Uterus (tissue), 4 donors: ENCODE measurements around the gene TASL. TPM values are rescaled to one million over a fixed set of nuclear protein-coding genes. Genes with fewer than 3 reads are reported as not detected.
"Not testable (repeated sequence)": the region's sequence is repeated elsewhere in the genome, so short reads cannot be mapped to it uniquely, and the experiment has no call there.

Experiments
- DNase-seq, 2 donors: peaks; one replicate each; pipeline ENCODE4 v3.0.0-alpha.2; 2019 to 2020
- H3K27ac ChIP-seq, 2 donors: fragments of 200-600 bp; sonication (generic); 1 replicate in 1 of 2; 2 replicates in 1 of 2; pipeline ENCODE4 v1.5.1; 2016 to 2018
- H3K27me3 ChIP-seq, 2 donors: fragments of 200-600 bp; sonication (generic); one replicate each; pipeline ENCODE4 v1.5.1; 2018 to 2019; ENCODE audit warnings: control low read depth in 1 of 2
- H3K36me3 ChIP-seq, 2 donors: fragments of 200-600 bp; sonication (generic); one replicate each; pipeline ENCODE4 v1.5.1; 2019; ENCODE audit warnings: control low read depth in 1 of 2
- H3K4me1 ChIP-seq, 2 donors: fragments of 200-600 bp; sonication (generic); one replicate each; pipeline ENCODE4 v1.5.1; 2018 to 2019; ENCODE audit warnings: control low read depth in 1 of 2
- H3K4me3 ChIP-seq, 2 donors: fragments of 200-600 bp; sonication (generic); 1 replicate in 1 of 2; 2 replicates in 1 of 2; pipeline ENCODE4 v1.5.1; 2018 to 2019; ENCODE audit warnings: mild to moderate bottlenecking in 1 of 2
- H3K9me3 ChIP-seq, 2 donors: fragments of 200-600 bp; sonication (generic); one replicate each; pipeline ENCODE4 v1.5.1; 2019; ENCODE audit warnings: control low read depth in 1 of 2
- CTCF ChIP-seq, 4 experiments: fragments of 200-600 bp in 2 of 4; fragments of 450-650 bp in 2 of 4; sonication (generic) in 2 of 4; IDR thresholded peaks; one replicate each; pipeline ENCODE4 v1.5.1; 2016 to 2019; ENCODE audit warnings: antibody characterized with exemption in 4 of 4, mild to moderate bottlenecking in 2 of 4, moderate library complexity in 1 of 4
- POLR2A ChIP-seq, 2 donors: fragments of 450-650 bp; IDR thresholded peaks; one replicate each; pipeline ENCODE4 v1.6.1; 2016; ENCODE audit warnings: antibody characterized with exemption in 2 of 2, mild to moderate bottlenecking in 1 of 2, moderate library complexity in 1 of 2
- intact Hi-C: fragments of 100-400 bp; cut with DNase I; formaldehyde crosslinking; loops from one replicate; pipeline ENCODE4 v1.15.1; 2023; ENCODE audit warnings: low total_unique reads
- total RNA-seq, 4 donors: library from RNA; depleted of rRNA in 3 of 4; stranded (reverse); fragments of >200 nt in 3 of 4; gene quantifications; one replicate each; pipeline versions ENCODE4 v1.1.0 to v1.2.4, GENCODE V29; 2014 to 2023
- donor health status: DM: yes; HTN: yes; CAD: no.

The TASL gene
- total RNA-seq, 4 donors from 2014 or later = 0.29 to 2.3 (median 0.40) TPM; not detected in 1

GRCh38 chrX:30607155-30607554 is 29.6 kb upstream of the TASL start:
- H3K36me3 ChIP-seq = no peaks in the 10 kb centered on the region
- no peak overlapping the region for H3K4me3 ChIP-seq
- no peaks in the 10 kb centered on the region for H3K4me1 ChIP-seq
- DNase-seq = no peak
- TF ChIP-seq CTCF (IDR thresholded peaks at IDR 0.05) = no peak
- no peak overlapping the region for H3K27ac ChIP-seq
- intact Hi-C loops = no loop called here
- no peaks in the 10 kb centered on the region for H3K9me3 ChIP-seq
- H3K27me3 ChIP-seq = no peaks in the 10 kb centered on the region

GRCh38 chrX:30600269-30601176 is 23.0 kb upstream of the TASL start:
- H3K27me3 ChIP-seq, H3K9me3 ChIP-seq, intact Hi-C loops, H3K27ac ChIP-seq, H3K4me3 ChIP-seq, DNase-seq, H3K4me1 ChIP-seq, H3K36me3 ChIP-seq: not testable (repeated sequence)

GRCh38 chrX:30597216-30598012 is 19.8 kb upstream of the TASL start:
- TF ChIP-seq POLR2A (IDR thresholded peaks at IDR 0.05) (no peak), CTCF (IDR thresholded peaks at IDR 0.05) (no peak)
- Histone ChIP-seq H3K36me3 (no peaks in the 10 kb centered on the region), H3K27me3 (no peaks in the 10 kb centered on the region), H3K4me1 (no peaks in the 10 kb centered on the region), H3K27ac (no peak overlapping the region), H3K4me3 (no peak overlapping the region), H3K9me3 (no peaks in the 10 kb centered on the region)
- DNase-seq = no peak
- intact Hi-C loops = no loop called here

GRCh38 chrX:30593440-30594200 is 16.1 kb upstream of the TASL start:
- H3K27ac ChIP-seq = no peak overlapping the region
- intact Hi-C loops = no loop called here
- no peak for DNase-seq
- TF ChIP-seq POLR2A (IDR thresholded peaks at IDR 0.05) = no peak
- no peak for TF ChIP-seq CTCF (IDR thresholded peaks at IDR 0.05)
- H3K9me3 ChIP-seq = no peaks in the 10 kb centered on the region
- H3K4me1 ChIP-seq = no peaks in the 10 kb centered on the region
- no peaks in the 10 kb centered on the region for H3K36me3 ChIP-seq
- no peak overlapping the region for H3K4me3 ChIP-seq
- no peaks in the 10 kb centered on the region for H3K27me3 ChIP-seq

- no peaks in the 10 kb centered on the region for H3K4me1 ChIP-seq
- intact Hi-C loops = no loop called here
- no peaks in the 10 kb centered on the region for H3K36me3 ChIP-seq
- no peak overlapping the region for H3K27ac ChIP-seq
- no peak for DNase-seq
- no peaks in the 10 kb centered on the region for H3K9me3 ChIP-seq
- no peak for TF ChIP-seq POLR2A (IDR thresholded peaks at IDR 0.05)
- TF ChIP-seq CTCF (IDR thresholded peaks at IDR 0.05) = no peak
- H3K27me3 ChIP-seq = no peaks in the 10 kb centered on the region
- H3K4me3 ChIP-seq = no peak overlapping the region
Observed at GRCh38 chrX:30592831-30593230, 15.3 kb upstream of the TASL start.
